Vagina (tissue), 2 donors: Measurements from ENCODE around the gene PKLR. TPM values are rescaled to one million over a fixed set of nuclear protein-coding genes. Genes with fewer than 3 reads are reported as not detected.

Source experiments
- DNase-seq, 2 donors: peaks; one replicate each; pipeline ENCODE4 v3.0.0-alpha.2; 2017; ENCODE audit errors: extremely low spot score in 2 of 2
- H3K27ac ChIP-seq: fragments of 200-600 bp; sonication (generic); one replicate; pipeline ENCODE4 v1.5.1; 2019
- H3K27me3 ChIP-seq: fragments of 200-600 bp; sonication (generic); one replicate; pipeline ENCODE4 v1.5.1; 2019
- H3K36me3 ChIP-seq, 2 donors: fragments of 200-600 bp; sonication (generic); one replicate each; pipeline ENCODE4 v1.5.1; 2017 to 2019
- H3K4me1 ChIP-seq: fragments of 200-600 bp; sonication (generic); one replicate; pipeline ENCODE4 v1.5.1; 2019
- H3K4me3 ChIP-seq, 2 donors: fragments of 200-600 bp; sonication (generic); 1 replicate in 1 of 2; 2 replicates in 1 of 2; pipeline ENCODE4 v1.5.1; 2016 to 2019
- H3K9me3 ChIP-seq: fragments of 200-600 bp; sonication (generic); one replicate; pipeline ENCODE4 v1.5.1; 2019
- POLR2A ChIP-seq, 2 donors: fragments of 450-650 bp; IDR thresholded peaks; one replicate each; pipeline ENCODE4 v1.6.1; 2017; ENCODE audit warnings: antibody characterized with exemption in 2 of 2, mild to moderate bottlenecking in 2 of 2, moderate library complexity in 2 of 2
- POLR2AphosphoS5 ChIP-seq, 2 donors: sonication (generic); formaldehyde crosslinking; IDR thresholded peaks; one replicate each; pipeline ENCODE4 v1.9.0; 2017; ENCODE audit warnings: antibody characterized with exemption in 2 of 2, mild to moderate bottlenecking in 2 of 2, low read depth in 1 of 2; ENCODE audit not compliant: insufficient read depth in 1 of 2
- intact Hi-C: fragments of 100-400 bp; cut with DNase I; formaldehyde crosslinking; loops from one replicate; pipeline ENCODE4 v1.15.1; 2023
- total RNA-seq: library from RNA; depleted of rRNA; stranded (reverse); fragments of >200 nt; gene quantifications from one replicate; pipeline ENCODE4 v1.2.3, GENCODE V29; 2016
- TF ChIP-seq, protein P1 (sequence below), 3 experiments: fragments of 450-650 bp in 2 of 3; fragments of 200-600 bp in 1 of 3; sonication (generic) in 1 of 3; IDR thresholded peaks; one replicate each; pipeline ENCODE4 v1.5.1; 2017 to 2019; ENCODE audit warnings: antibody characterized with exemption in 3 of 3, mild to moderate bottlenecking in 2 of 3, moderate library complexity in 2 of 3

PKLR gene
- not detected for total RNA-seq

DNA sequence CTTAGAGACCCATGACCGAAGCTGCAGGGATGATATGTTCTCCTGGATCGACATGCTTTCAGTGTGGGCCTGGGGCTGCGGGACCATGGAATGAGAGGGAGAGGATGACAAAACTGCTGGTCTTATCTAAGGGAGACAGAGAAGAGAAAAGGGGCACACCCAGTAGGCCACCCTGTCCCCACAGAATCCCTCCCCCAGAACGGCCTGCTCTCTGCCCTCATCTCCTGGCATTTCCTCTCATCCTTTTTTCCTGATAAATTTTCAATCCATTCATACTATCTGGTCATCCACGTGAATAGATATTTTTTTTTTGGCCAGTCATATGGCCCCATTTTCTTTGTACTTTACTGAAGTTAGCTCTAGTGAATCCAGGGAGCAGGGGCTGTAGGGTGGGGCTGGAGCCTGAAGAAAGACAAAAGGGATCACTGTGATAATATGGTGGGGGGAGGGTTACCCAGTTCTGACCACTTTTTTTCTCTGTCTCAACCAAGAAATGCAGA lies at the start of gene PKLR:
TSS of gene PKLR (minus strand) at position 97 of the 500 bp plus-strand sequence. CDS start at position 54, 43 bp downstream.
- H3K9me3 ChIP-seq: no peaks in the 10 kb centered on the region
- TF ChIP-seq, protein P1, sequence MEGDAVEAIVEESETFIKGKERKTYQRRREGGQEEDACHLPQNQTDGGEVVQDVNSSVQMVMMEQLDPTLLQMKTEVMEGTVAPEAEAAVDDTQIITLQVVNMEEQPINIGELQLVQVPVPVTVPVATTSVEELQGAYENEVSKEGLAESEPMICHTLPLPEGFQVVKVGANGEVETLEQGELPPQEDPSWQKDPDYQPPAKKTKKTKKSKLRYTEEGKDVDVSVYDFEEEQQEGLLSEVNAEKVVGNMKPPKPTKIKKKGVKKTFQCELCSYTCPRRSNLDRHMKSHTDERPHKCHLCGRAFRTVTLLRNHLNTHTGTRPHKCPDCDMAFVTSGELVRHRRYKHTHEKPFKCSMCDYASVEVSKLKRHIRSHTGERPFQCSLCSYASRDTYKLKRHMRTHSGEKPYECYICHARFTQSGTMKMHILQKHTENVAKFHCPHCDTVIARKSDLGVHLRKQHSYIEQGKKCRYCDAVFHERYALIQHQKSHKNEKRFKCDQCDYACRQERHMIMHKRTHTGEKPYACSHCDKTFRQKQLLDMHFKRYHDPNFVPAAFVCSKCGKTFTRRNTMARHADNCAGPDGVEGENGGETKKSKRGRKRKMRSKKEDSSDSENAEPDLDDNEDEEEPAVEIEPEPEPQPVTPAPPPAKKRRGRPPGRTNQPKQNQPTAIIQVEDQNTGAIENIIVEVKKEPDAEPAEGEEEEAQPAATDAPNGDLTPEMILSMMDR (IDR thresholded peaks at IDR 0.05): no peak
- TF ChIP-seq POLR2AphosphoS5 (IDR thresholded peaks at IDR 0.05; ENCODE audit: insufficient read depth in 1 of 2, low read depth in 1 of 2): no peak
- no peak for TF ChIP-seq POLR2A (IDR thresholded peaks at IDR 0.05)
- no peaks in the 10 kb centered on the region for H3K4me1 ChIP-seq
- no peak within 1 kb of the TSS for H3K4me3 ChIP-seq
- intact Hi-C loops: no loop called here
- no peaks in the 10 kb centered on the region for H3K36me3 ChIP-seq
- no peak for DNase-seq
- no peaks in the 10 kb centered on the region for H3K27me3 ChIP-seq
- H3K27ac ChIP-seq: no peak within 1 kb of the TSS

DNA sequence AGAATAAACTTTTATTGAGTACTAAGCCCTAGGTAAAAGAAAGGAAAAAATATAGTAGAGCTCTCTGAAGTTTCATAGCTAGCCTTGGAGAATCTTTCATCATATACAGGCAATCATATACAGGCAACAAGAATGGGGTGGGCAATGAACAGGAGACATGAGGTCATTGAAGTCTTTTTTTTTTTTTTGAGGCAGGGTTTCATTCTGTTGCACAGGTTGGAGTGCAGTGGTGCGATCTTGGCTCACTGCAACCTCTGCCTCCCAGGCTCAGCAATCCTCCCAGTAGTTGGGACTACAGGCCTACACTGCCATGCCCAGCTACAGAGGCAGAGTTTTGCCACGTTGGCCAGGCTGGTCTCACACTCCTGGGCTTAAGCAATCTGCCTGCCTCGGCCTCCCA lies 41.6 kb upstream of the PKLR start:
- H3K27me3 ChIP-seq: no peaks in the 10 kb centered on the region
- no peak overlapping the region for H3K4me3 ChIP-seq
- TF ChIP-seq POLR2A (IDR thresholded peaks at IDR 0.05) (no peak), POLR2AphosphoS5 (IDR thresholded peaks at IDR 0.05; ENCODE audit: insufficient read depth in 1 of 2, low read depth in 1 of 2) (no peak)
- TF ChIP-seq, protein P1 (IDR thresholded peaks at IDR 0.05): no peak
- H3K27ac ChIP-seq: no peak overlapping the region
- intact Hi-C loops: no loop called here
- no peaks in the 10 kb centered on the region for H3K9me3 ChIP-seq
- H3K4me1 ChIP-seq: no peaks in the 10 kb centered on the region
- DNase-seq: no peak
- peaks cover 0 to 91% of the 10 kb centered on the region in 2 donors for H3K36me3 ChIP-seq

DNA sequence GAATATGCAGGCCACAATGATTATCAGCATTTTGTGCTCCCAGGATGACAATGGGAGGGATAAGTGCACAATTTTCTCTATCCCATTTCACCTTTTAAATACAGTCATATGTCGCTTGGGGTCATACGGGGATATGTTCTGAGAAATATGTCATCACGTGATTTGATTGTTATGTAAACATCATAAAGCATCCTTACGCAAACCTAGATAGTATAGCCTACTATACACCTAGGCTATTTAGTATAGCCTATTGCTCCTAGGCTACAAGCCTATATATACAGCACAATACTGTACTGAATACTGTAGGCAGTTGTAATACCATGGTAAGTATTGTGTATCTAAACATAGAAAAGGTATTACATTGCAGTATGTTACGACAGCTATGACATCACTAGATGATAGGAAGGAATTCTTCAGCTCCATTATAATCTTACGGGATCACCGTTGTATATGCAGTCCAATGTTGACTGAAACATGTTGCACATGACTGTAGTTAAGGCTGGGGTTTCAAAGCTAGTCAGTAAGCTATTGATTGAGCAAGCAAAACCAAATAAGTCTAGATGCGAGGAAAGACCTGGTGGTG lies 38.4 kb upstream of the PKLR start:
- Histone ChIP-seq H3K36me3 (peaks cover 0 to 80% of the 10 kb centered on the region in 2 donors), H3K4me3 (no peak overlapping the region), H3K27ac (no peak overlapping the region), H3K4me1 (no peaks in the 10 kb centered on the region), H3K9me3 (no peaks in the 10 kb centered on the region), H3K27me3 (no peaks in the 10 kb centered on the region)
- DNase-seq: no peak
- TF ChIP-seq, protein P1 (IDR thresholded peaks at IDR 0.05): no peak
- TF ChIP-seq POLR2A (IDR thresholded peaks at IDR 0.05) (no peak), POLR2AphosphoS5 (IDR thresholded peaks at IDR 0.05; ENCODE audit: insufficient read depth in 1 of 2, low read depth in 1 of 2) (no peak)
- intact Hi-C loops: no loop called here

DNA sequence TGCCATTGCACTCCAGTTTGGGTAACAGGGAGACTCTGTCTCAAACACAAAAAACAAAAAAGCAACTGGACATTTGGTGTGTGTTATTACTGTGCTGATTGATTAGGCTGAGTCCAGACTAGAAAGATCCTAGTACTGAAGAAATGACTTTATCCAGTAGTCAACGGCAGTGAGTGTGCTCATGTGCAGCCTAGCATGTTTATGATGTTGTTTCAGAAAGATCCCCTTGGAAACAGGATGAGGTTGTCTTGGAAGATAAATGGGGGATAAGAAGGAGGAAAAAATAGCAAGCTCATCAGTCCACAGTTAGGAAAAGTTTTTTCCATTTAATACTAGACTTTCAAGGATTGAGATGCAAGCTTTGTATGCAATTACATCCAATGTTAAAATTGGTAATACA lies 33.7 kb upstream of the PKLR start:
- H3K4me1 ChIP-seq: no peaks in the 10 kb centered on the region
- intact Hi-C loops: no loop called here

More for the DNA sequence above, 33.7 kb upstream of the PKLR start:
- no peak overlapping the region for H3K4me3 ChIP-seq
- H3K27ac ChIP-seq: no peak overlapping the region
- no peaks in the 10 kb centered on the region for H3K27me3 ChIP-seq
- no peaks in the 10 kb centered on the region for H3K9me3 ChIP-seq
- TF ChIP-seq POLR2A (IDR thresholded peaks at IDR 0.05): no peak
- no peak for TF ChIP-seq POLR2AphosphoS5 (IDR thresholded peaks at IDR 0.05; ENCODE audit: insufficient read depth in 1 of 2, low read depth in 1 of 2)
- TF ChIP-seq, protein P1 (IDR thresholded peaks at IDR 0.05): no peak
- peaks cover 0 to 51% of the 10 kb centered on the region in 2 donors for H3K36me3 ChIP-seq
- DNase-seq: no peak
